CD8-positive, alpha-beta memory T cell (primary cell): ENCODE results near the gene PUM2. TPM values are rescaled to one million over a fixed set of nuclear protein-coding genes. Genes with fewer than 3 reads are reported as not detected.

Experiments
- CTCF ChIA-PET: fragments of 350-600 bp; sonication (Branson Sonifier 250); formaldehyde crosslinking; loops from one replicate; lab custom pipeline; 2021; ENCODE audit warnings: antibody characterized with exemption; lab: Charles Lee
- POLR2A ChIA-PET: fragments of 350-600 bp; sonication (Branson Sonifier 250); formaldehyde crosslinking; loops from one replicate; lab custom pipeline; 2021; ENCODE audit warnings: antibody characterized with exemption; lab: Charles Lee
- DNase-seq, 5 donors: peaks; one replicate each; pipeline versions ENCODE4 v3.0.0 to v3.0.0-alpha.2; 2020 to 2022; ENCODE audit warnings: mixed read lengths in 1 of 5
- H3K27ac ChIP-seq: one replicate; pipeline ENCODE4 v1.7.0; 2013; ENCODE audit warnings: low read depth, mild to moderate bottlenecking, low read length, moderate library complexity
- H3K27me3 ChIP-seq: 2 replicates; pipeline ENCODE4 v1.7.0; 2013; ENCODE audit warnings: low read length, mild to moderate bottlenecking; ENCODE audit not compliant: insufficient read depth, poor library complexity, severe bottlenecking
- H3K36me3 ChIP-seq: 2 replicates; pipeline ENCODE4 v1.7.0; 2013; ENCODE audit warnings: mild to moderate bottlenecking, low read length, moderate library complexity; ENCODE audit not compliant: insufficient read depth
- H3K4me1 ChIP-seq: 2 replicates; pipeline ENCODE4 v1.7.0; 2013; ENCODE audit warnings: mild to moderate bottlenecking, low read length, moderate library complexity; ENCODE audit not compliant: insufficient read depth
- H3K4me3 ChIP-seq: 2 replicates; pipeline ENCODE4 v1.7.0; 2013; ENCODE audit warnings: mild to moderate bottlenecking, low read length
- H3K9me3 ChIP-seq: 2 replicates; pipeline ENCODE4 v1.7.0; 2013; ENCODE audit warnings: mild to moderate bottlenecking, low read length
- H3K27ac Mint-ChIP-seq, 8 donors: one replicate each; pipeline ENCODE4 v1.8.0; 2020 to 2021; ENCODE audit warnings: mixed read lengths in 8 of 8, mild to moderate bottlenecking in 6 of 8, inconsistent platforms in 3 of 8, moderate library complexity in 3 of 8
- H3K27me3 Mint-ChIP-seq, 2 donors: one replicate each; pipeline ENCODE4 v1.8.0; 2020 to 2021; ENCODE audit warnings: mixed read lengths in 2 of 2, mild to moderate bottlenecking in 1 of 2, moderate library complexity in 1 of 2
- H3K36me3 Mint-ChIP-seq, 3 donors: one replicate each; pipeline ENCODE4 v1.8.0; 2020 to 2021; ENCODE audit warnings: mixed read lengths in 3 of 3, inconsistent platforms in 1 of 3, mild to moderate bottlenecking in 1 of 3
- H3K4me1 Mint-ChIP-seq, 3 donors: one replicate each; pipeline ENCODE4 v1.8.0; 2020 to 2021; ENCODE audit warnings: mixed read lengths in 3 of 3, inconsistent platforms in 1 of 3, mild to moderate bottlenecking in 1 of 3
- H3K4me3 Mint-ChIP-seq, 7 donors: one replicate each; pipeline ENCODE4 v1.8.0; 2020 to 2021; ENCODE audit warnings: mixed read lengths in 7 of 7, mild to moderate bottlenecking in 6 of 7, moderate library complexity in 4 of 7, inconsistent platforms in 2 of 7
- H3K9me3 Mint-ChIP-seq, 5 donors: one replicate each; pipeline ENCODE4 v1.8.0; 2020 to 2022; ENCODE audit warnings: mixed read lengths in 5 of 5, mild to moderate bottlenecking in 3 of 5, moderate library complexity in 2 of 5, inconsistent platforms in 1 of 5
- polyA plus RNA-seq: library from polyadenylated mRNA; unstranded; fragments of 300-500 nt; fragmentation: Illumina TruSeq; gene quantifications from one replicate; pipeline ENCODE4 v1.2.3, GENCODE V29; 2021
- total RNA-seq, 2 experiments: library from RNA; stranded (reverse); gene quantifications; one replicate each; pipeline ENCODE4 v1.2.3, GENCODE V29; 2021

Gene PUM2
- total and polyA plus RNA-seq, 3 experiments from 2014 or later, result 17.0 to 121 (median 120) TPM

- DNase-seq, result no peak
- Mint-ChIP-seq H3K4me3 (no peak overlapping the region), H3K27me3 (peaks cover 8 to 13% of the 10 kb centered on the region in 2 donors), H3K27ac (peak overlapping the region in 1 of 8 donors; percentile 7), H3K4me1 (peaks cover 0 to 11% (median 0%) of the 10 kb centered on the region in 3 donors), H3K36me3 (no peaks in the 10 kb centered on the region), H3K9me3 (peaks cover 0 to 5% (median 0%) of the 10 kb centered on the region in 5 donors)
- Histone ChIP-seq H3K4me1 (no peaks in the 10 kb centered on the region), H3K27ac (no peak overlapping the region), H3K36me3 (no peaks in the 10 kb centered on the region), H3K4me3 (no peak overlapping the region), H3K9me3 (no peaks in the 10 kb centered on the region), H3K27me3 (no peaks in the 10 kb centered on the region)
- ChIA-PET CTCF (interaction anchor here (0.8 to 1.6 kb wide), 2 partner anchors 16 to 38 kb away, joined by 3 to 5 read pairs; no protein-coding TSS in a partner anchor), POLR2A (no interaction called here)
These were observed 14.7 kb upstream of the PUM2 start for GRCh38 chr2:20365249-20365817.

- no peak for DNase-seq
- Histone ChIP-seq H3K4me1 (no peaks in the 10 kb centered on the region), H3K4me3 (no peak overlapping the region), H3K27ac (no peak overlapping the region), H3K9me3 (no peaks in the 10 kb centered on the region), H3K36me3 (no peaks in the 10 kb centered on the region), H3K27me3 (no peaks in the 10 kb centered on the region)
- CTCF ChIA-PET, result no interaction called here
- Mint-ChIP-seq H3K4me3 (no peak overlapping the region), H3K9me3 (peaks cover 0 to 4% (median 0%) of the 10 kb centered on the region in 5 donors), H3K4me1 (peaks cover 0 to 11% (median 0%) of the 10 kb centered on the region in 3 donors), H3K27ac (no peak overlapping the region), H3K27me3 (peaks cover 0 to 5% of the 10 kb centered on the region in 2 donors), H3K36me3 (no peaks in the 10 kb centered on the region)
- POLR2A ChIA-PET, result no interaction called here
These were observed 12.9 kb upstream of the PUM2 start for GRCh38 chr2:20363578-20363977.

DNA sequence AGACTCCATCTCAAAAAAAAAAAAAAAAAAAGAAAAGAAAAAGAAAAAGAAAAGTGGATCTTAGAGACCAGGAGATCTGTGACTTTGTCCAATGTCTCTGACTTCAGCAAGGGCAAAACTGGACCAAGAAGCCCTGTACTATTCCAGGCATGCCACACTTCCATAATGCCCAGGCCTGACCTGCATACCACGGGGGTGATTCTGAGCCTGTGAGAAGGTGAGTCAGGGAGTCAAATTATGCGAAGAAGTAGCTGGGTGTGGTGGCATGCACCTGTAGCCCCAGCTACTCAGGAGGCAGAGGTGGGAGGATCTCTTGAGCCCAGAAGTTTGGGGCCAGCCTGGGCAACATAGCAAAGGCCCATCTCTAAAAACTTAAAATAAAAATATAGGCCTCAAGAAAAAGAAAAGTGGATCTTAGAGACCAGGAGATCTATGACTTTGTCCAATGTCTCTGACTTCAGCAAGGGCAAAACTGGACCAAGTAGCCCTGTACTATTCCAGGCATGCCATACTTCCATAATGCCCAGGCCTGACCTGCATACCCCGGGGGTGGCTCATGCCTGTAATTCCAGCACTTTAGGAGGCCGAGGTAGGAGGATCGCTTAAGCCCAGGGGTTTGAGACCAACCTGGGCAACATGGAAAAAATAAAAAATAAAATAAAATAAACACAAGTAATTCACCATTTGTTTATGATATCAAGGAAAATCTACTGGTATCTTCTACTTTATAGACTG, 12.2 kb upstream of the PUM2 start:
- H3K9me3 ChIP-seq, result no peaks in the 10 kb centered on the region
- H3K4me3 ChIP-seq, result no peak overlapping the region
- Mint-ChIP-seq H3K27me3 (peaks cover 0 to 5% of the 10 kb centered on the region in 2 donors), H3K4me3 (no peak overlapping the region), H3K36me3 (no peaks in the 10 kb centered on the region), H3K9me3 (peaks cover 0 to 2% (median 0%) of the 10 kb centered on the region in 5 donors), H3K27ac (no peak overlapping the region), H3K4me1 (peaks cover 0 to 11% (median 0%) of the 10 kb centered on the region in 3 donors)
- H3K27ac ChIP-seq, result no peak overlapping the region
- ChIA-PET POLR2A (no interaction called here), CTCF (no interaction called here)
- H3K36me3 ChIP-seq, result no peaks in the 10 kb centered on the region
- no peaks in the 10 kb centered on the region for H3K4me1 ChIP-seq
- H3K27me3 ChIP-seq, result no peaks in the 10 kb centered on the region
- DNase-seq, result no peak

DNA sequence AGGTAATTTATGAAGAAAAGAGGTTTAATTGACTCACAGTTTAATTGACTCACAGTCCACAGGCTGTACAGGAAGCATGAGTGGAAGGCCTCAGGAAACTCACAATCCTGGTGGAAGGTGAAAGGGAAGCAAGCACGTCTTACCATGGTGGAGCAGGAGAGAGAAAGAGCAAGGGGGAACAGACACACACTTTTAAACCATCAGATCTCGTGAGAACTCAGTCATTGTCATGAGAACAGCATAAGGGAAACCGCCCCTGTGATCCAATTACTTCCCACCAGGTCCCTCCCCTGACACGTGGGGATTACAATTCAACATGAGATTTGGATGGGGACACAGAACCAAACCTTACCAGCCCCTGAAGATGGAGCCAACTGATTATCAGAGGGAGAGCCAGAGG, 11.2 kb upstream of the PUM2 start:
- DNase-seq, result no peak
- no peaks in the 10 kb centered on the region for H3K9me3 Mint-ChIP-seq
- Histone ChIP-seq H3K4me3 (no peak overlapping the region), H3K27ac (no peak overlapping the region), H3K9me3 (no peaks in the 10 kb centered on the region), H3K4me1 (no peaks in the 10 kb centered on the region), H3K27me3 (no peaks in the 10 kb centered on the region), H3K36me3 (no peaks in the 10 kb centered on the region)
- no peaks in the 10 kb centered on the region for H3K36me3 Mint-ChIP-seq
- H3K4me3 Mint-ChIP-seq, result no peak overlapping the region
- POLR2A ChIA-PET, result no interaction called here
- no peak overlapping the region for H3K27ac Mint-ChIP-seq
- H3K4me1 Mint-ChIP-seq, result peaks cover 0 to 11% (median 0%) of the 10 kb centered on the region in 3 donors
- peaks cover 0 to 5% of the 10 kb centered on the region in 2 donors for H3K27me3 Mint-ChIP-seq
- CTCF ChIA-PET, result no interaction called here

- CTCF ChIA-PET, result no interaction called here
- Mint-ChIP-seq H3K9me3 (no peaks in the 10 kb centered on the region), H3K36me3 (no peaks in the 10 kb centered on the region), H3K27ac (peak overlapping the region in 1 of 8 donors; percentile 40), H3K4me1 (no peaks in the 10 kb centered on the region), H3K4me3 (no peak overlapping the region), H3K27me3 (no peaks in the 10 kb centered on the region)
- no peak overlapping the region for H3K27ac ChIP-seq
- H3K9me3 ChIP-seq, result no peaks in the 10 kb centered on the region
- POLR2A ChIA-PET, result no interaction called here
- no peaks in the 10 kb centered on the region for H3K36me3 ChIP-seq
- H3K4me3 ChIP-seq, result no peak overlapping the region
- no peaks in the 10 kb centered on the region for H3K4me1 ChIP-seq
- no peak for DNase-seq
- H3K27me3 ChIP-seq, result no peaks in the 10 kb centered on the region
These were observed 8.5 kb upstream of the PUM2 start for GRCh38 chr2:20359096-20359495.

DNA sequence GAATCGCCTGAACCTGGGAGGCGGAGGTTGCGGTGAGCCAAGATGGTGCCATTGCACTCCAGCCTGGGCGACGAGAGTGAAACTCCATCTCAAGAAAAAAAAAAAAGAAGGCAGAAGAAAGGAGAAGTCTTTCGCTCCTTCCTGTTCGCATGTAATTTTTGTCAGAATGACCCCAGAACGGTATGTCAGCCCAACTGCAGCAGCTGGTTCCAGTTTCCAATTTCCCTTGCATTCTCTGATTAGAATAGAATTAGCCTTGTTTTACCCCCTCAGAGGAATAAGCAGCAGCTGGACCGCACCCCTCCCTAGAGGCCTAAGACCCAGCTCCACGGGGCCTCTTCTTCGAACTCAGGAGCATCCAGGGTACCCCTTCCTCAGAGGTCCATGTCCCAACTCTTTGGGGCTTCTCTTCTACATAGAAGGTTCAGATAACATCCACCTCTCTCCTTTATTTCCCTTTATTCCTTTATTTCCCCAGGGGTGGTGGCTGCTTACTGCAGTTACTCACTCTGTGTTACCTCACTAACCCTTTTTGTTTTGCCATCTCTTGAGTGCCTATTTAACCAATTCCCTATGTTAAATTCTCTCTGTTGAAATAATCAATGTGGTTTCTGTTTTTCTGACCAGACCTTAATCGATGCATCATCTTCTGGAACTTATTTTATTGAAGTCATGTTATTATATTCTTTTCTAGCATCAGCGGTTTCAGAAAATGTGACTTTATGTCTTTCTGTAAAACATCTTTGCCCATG, 7.2 kb upstream of the PUM2 start:
- CTCF ChIA-PET, result no interaction called here
- H3K4me3 ChIP-seq, result no peak overlapping the region
- H3K4me1 ChIP-seq, result peaks cover 1% of the 10 kb centered on the region
- Mint-ChIP-seq H3K36me3 (no peaks in the 10 kb centered on the region), H3K4me3 (no peak overlapping the region), H3K27ac (no peak overlapping the region), H3K9me3 (no peaks in the 10 kb centered on the region), H3K4me1 (no peaks in the 10 kb centered on the region), H3K27me3 (no peaks in the 10 kb centered on the region)
- DNase-seq, result no peak
- H3K27me3 ChIP-seq, result no peaks in the 10 kb centered on the region
- H3K9me3 ChIP-seq, result no peaks in the 10 kb centered on the region
- POLR2A ChIA-PET, result no interaction called here
- no peaks in the 10 kb centered on the region for H3K36me3 ChIP-seq
- H3K27ac ChIP-seq, result no peak overlapping the region

DNA sequence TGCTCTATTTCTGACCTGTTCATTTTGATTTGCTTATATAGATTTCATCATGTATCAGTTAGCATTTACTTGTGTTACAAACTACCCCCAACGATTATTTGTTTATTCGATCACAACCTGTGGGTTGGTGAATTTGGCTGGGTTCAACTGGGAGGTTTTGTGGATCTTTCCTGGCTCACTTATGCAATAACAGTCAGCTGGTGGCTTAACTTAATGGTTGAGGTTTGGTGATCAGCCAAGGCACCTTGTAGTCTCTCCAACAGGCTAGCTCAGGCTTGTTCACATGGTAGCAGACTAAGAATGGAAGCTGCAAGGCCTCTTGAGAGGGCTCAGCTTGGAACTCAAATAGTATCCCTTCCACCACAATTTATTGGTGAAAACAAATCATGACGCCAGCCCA, 5.4 kb upstream of the PUM2 start:
- ChIA-PET CTCF (no interaction called here), POLR2A (no interaction called here)
- H3K27ac ChIP-seq, result no peak overlapping the region
- H3K4me3 ChIP-seq, result no peak overlapping the region
- no peaks in the 10 kb centered on the region for H3K36me3 ChIP-seq
- no peaks in the 10 kb centered on the region for H3K27me3 Mint-ChIP-seq
- no peak overlapping the region for H3K4me3 Mint-ChIP-seq
- H3K9me3 Mint-ChIP-seq, result no peaks in the 10 kb centered on the region
- DNase-seq, result no peak
- H3K4me1 ChIP-seq, result peaks cover 17% of the 10 kb centered on the region
- H3K9me3 ChIP-seq, result no peaks in the 10 kb centered on the region
- no peak overlapping the region for H3K27ac Mint-ChIP-seq
- H3K27me3 ChIP-seq, result no peaks in the 10 kb centered on the region
- no peaks in the 10 kb centered on the region for H3K36me3 Mint-ChIP-seq
- H3K4me1 Mint-ChIP-seq, result no peaks in the 10 kb centered on the region

- no peak for DNase-seq
- H3K4me1 Mint-ChIP-seq, result no peaks in the 10 kb centered on the region
- Histone ChIP-seq H3K4me1 (peaks cover 17% of the 10 kb centered on the region), H3K27ac (no peak overlapping the region), H3K9me3 (no peaks in the 10 kb centered on the region), H3K36me3 (no peaks in the 10 kb centered on the region), H3K27me3 (no peaks in the 10 kb centered on the region), H3K4me3 (no peak overlapping the region)
- H3K27ac Mint-ChIP-seq, result no peak overlapping the region
- H3K4me3 Mint-ChIP-seq, result no peak overlapping the region
- H3K9me3 Mint-ChIP-seq, result no peaks in the 10 kb centered on the region
- ChIA-PET CTCF (interaction anchor here (1.4 kb wide), 1 partner anchor 24 kb away, joined by 4 read pairs; no protein-coding TSS in a partner anchor), POLR2A (no interaction called here)
- H3K27me3 Mint-ChIP-seq, result no peaks in the 10 kb centered on the region
- H3K36me3 Mint-ChIP-seq, result no peaks in the 10 kb centered on the region
These were observed 4.5 kb upstream of the PUM2 start for GRCh38 chr2:20355131-20355530.
